GM19099 (cell line): ENCODE data around the gene RNU5D-1.

Experiments used
- POLR2A ChIP-seq: IDR thresholded peaks from 3 replicates; pipeline ENCODE4 v1.6.1; 2011; ENCODE audit warnings: low read depth; ENCODE audit not compliant: insufficient read length; ENCODE audit errors: extremely low read depth

The RNU5D-1 gene

DNA sequence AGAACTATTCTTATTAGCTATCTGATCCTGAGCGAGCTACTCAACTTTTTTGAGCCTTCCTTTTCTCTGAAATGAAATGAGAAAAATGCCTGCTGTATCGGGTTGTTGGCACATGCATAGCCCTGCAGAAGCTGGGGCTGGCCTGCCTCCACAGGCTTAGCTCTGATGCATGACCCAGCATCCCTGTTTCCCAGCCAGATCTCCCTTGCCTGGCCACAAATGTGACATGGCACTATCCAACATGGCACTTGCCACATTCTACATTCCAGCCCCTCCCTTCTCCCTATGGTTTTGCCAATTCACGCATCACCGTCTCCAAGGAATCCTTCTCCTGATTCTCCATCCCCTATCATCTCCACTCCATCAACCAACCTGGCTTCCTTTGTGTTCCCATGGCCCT, 13.8 kb downstream of the RNU5D-1 start:
- no peak for TF ChIP-seq POLR2A

DNA sequence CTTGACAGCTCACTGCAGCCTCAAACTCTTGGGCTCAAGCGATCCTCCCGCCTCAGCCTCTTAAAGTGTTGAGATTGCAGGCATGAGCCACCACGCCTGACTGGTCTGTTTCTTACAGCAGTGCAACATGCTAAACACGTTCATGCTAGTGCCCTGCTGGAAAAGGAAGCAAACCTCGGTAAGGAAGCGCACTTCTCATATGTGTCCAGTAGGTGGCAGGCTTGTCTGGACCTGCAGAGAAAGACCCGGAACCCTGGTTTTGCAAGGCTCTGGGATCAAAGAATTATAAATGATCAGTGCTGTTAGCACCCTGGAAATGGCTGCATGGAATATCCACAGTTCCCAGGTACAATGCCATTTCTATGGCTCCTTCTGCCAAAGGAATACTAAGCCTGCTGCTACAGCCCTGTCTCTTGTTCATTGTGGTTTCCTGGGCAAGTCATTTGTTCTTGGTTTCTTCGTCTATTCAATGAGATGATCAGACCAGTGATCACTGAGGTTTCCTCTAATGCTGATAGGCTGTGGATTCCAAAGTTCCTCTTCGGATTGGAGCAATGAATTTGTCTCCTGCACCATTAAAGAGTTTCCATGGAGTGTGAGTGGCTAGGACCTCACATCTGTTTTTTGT, 15.9 kb downstream of the RNU5D-1 start:
- no peak for TF ChIP-seq POLR2A

DNA sequence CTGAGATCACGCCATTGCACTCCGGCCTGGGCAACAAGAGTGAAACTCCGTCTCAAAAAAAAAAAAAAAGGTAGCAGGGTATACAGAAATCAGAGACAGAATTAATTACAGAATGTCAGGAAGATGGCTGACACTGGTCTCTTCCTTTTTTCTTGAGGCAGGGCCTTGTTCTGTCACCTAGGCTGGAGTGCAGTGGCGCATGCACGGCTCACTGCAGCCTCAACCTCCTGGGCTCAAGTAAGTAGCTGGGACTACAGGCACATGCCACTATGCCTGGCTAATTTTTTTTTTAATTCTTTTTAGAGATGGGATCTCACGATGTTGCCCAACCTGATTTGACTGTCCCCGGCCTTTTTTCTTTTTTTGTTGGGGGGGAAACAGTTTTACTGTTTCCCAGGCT, 16.4 kb downstream of the RNU5D-1 start:
- TF ChIP-seq POLR2A, result no peak

DNA sequence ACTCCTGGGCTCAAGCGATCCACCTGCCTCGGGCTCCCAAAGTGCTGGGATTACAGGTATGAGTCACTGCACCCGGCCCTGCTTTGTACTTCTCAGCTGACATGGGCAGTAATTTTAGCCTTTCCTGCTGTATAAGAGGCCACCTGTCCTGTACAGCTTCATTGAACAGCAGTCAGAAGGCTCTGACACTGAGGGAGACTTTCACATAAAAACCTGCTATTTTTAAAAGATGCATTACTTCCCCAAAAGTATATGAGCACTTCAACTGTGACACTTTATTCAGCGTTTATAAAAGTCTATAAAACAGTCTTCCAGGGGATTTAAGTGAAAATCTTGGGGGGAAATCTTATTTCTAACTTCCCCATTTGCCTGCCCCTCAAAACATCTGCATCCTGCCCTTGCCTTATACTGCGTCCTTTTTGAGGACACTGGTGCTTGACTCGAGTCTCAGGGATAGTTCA, 17.6 kb downstream of the RNU5D-1 start:
- no peak for TF ChIP-seq POLR2A

DNA sequence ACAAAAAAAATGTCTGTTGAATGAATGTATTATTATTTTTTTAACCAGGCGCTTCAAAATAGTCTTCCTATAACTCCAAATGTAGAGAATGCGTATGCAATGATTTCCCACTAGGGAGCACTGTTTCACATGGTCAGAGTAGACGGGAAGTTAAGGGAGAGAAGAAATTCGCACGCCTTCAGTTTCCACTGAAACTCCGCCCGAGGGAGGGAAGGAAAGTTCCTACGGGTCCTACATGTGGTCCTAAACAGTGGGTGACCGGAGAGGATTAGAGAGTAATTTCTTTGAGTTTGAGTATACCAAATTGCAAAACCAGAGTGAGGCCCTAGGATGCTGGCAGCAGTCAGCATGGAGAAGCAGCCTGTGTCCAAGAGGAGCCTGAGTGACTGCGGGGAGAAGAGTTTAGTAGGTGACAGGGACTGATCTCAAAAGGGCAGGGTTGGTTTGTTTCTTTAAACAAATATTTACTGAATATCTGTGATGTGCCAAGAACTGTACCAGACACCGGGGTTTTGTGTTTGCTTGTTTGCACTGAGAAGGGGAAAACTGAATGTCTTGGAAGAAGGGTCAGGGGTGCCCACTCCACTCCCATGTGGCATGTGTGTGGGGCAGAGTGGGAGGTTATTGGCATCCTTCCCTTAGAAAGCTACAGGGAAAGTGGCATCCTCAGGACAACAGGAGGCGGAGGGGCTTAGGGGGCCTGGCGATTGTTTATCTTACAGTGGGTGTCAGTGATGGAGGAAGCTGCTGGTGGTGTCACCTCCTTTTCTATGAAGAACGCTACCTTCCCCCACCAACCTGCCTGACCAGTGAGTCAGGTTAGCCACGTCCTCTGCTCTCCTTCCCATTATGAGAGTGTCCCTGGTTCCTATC, 22.8 kb downstream of the RNU5D-1 start:
- no peak for TF ChIP-seq POLR2A

DNA sequence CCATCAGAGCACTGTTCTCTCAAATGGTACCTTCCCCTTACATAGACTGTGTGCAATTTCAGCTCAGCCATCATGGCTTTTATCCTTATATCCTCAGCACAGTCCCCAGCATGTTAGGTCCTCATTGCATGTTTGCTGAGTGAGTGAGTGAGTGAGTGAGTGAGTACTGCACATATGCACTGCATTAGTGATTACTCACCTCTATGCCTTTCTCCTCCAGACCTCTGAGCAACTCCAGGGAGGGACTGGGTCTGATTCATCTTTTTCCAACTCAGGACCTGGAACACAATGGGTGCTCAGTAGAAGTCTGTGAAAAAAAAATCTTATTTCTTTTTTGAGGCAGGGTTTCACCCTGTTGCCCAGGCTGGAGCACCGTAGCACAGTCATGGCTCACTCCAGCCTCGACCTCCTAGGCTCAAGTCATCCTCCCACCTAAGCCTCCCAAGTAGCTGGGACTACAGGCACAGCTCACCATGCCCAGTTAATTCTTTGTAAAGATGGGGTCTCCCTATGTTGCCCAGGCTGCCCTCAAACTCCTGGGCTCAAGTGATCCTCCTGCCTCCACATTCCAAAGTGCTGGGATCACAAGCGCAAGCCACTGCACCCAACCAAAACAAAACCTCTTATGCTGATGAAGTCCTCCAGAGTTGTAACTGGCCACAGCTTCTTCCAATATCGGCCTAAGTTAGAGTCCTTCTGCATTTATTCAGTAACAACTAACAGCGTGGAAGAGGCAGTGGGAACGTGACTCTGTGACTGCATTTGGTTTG, 23.7 kb downstream of the RNU5D-1 start:
- no peak for TF ChIP-seq POLR2A

DNA sequence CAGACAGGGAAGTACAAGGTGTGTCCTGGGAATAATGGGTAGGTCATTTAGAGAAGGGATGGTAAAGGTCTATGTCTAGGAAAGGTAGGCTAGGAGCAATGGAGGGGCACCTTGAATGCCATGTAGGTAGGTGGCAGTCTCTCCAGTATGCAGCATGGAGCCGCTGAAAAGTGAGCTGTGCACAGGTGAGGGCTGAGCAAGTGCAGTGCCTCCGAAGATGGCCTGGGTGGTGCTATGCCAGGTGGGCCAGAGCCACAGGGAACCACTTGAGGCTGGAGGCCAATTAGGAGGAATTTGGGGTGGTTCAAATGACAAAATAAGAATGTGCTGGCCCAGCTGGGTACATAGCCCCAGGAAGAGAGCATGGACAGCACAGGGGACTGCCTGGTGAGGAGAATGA, 25.0 kb downstream of the RNU5D-1 start:
- TF ChIP-seq POLR2A, result no peak

DNA sequence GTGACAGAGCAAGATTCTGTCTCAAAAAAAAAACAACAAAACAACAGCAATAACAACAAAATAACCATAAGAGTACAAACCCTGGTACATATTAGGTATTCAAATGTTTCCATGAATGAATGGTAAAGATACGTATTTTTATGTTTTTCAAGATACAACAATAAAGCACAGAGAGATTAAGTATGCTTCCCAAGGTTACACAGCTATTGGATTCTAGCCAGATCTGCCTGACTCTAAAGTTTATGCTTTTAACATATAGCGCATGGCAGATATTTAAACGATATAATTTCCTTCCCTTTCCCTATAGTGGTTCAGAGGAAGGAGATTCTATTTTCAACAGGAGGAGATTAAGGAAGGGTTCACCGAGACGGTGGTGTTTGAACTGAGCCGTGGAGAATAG, 25.5 kb downstream of the RNU5D-1 start:
- TF ChIP-seq POLR2A, result no peak

DNA sequence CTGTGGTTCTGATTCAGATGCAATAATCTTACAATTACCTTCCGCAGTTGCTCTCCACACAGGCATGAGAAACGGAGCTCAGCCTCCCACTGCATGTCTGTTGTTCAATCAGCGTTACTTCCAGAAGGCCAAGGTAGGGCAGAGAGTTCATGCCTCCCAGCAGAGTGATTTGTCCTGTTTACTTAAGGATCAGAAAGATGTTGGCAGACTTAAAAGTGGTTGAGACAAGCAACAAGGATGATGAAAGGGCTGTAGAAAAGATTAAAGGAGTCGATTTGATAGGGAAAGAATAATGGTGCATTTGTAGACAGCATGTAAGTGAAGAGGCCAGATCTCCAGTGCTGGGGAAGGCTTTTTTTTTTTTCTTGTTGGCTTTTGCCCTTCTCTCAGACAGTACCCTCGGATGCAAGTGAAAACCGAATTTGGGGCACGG, 29.8 kb downstream of the RNU5D-1 start:
- no peak for TF ChIP-seq POLR2A

DNA sequence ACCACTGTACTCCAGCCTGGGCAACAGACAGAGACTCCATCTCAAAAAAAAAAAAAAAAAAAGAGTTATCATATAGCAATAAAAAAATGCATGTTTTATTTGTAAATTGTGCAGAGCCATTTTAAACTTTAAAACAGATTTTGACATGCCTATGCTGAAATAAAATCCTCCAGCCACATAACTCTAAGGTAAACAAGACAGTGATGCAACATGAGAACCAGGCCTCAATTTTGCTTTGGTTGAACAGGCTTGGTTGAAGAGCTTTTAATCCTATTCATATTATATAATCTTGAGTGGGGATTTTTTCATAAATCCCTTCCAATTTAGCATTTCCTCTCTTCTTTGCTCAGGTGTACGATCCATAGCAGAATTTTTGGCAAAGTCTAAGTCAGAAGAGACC, 30.4 kb downstream of the RNU5D-1 start:
- TF ChIP-seq POLR2A, result no peak

DNA sequence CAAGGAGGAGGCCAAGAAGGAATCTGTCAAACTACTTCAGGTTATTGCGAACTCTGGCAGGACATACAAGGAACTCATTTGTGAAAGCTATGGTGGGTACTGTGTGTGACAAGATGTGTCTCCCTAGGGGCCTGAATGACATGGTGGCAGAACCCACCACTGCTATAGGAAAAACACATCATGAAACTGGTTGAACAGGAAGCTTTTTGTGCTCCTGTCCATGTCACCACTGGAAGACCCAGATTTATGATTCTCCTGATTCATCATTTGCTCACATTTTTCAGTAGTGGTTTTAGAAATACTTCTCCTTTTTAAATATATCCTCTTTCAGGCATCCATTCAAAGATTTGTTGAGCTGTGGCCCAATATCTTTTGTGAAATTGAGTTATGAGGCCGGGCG, 32.8 kb downstream of the RNU5D-1 start:
- no peak for TF ChIP-seq POLR2A

DNA sequence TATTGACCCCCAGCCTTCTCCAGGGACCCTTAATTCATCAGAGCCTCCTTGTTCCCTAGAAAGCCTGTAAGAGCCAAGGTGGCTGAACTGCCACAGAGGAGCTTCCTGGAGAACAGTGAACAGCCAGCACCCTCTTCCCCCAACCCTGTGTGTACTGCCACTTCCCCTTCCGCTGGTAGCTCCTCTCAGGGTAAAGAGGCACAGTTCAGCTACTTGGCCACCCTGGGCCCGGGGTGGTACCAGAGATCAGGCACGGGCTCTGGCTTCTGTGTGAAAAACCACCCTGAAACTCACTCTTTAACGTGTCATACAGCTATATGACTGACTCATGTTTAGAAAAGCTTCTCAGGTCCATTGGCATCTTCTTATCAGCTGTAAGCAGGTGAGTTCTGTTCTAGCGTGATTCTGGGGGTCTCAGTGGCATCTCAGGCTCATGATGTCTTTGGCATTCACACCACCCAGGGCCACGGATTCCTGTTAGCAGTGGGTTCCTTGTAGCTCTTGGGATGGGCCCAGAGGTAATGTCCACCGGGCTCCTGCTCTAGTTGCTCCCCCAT, 34.1 kb downstream of the RNU5D-1 start:
- TF ChIP-seq POLR2A, result no peak

DNA sequence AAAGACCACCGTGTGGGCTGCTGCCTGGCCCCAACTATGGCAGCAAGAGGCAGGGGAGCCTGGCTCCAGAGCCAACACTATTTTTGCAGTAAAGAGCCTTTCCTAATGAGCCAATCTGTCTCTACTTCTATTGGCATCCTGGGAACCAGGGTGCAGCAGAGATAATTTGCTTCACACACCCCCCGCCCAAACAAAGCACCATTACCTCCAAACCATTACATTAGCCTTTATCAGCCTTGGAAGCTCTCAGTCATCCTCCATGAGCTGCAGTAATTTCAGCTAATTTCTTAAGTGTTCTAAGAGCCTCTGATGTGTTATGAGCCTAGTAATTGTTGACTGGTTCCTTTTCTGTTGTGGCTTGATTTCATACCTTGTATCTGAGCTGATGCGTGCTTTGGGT, 34.9 kb downstream of the RNU5D-1 start:
- TF ChIP-seq POLR2A, result no peak

DNA sequence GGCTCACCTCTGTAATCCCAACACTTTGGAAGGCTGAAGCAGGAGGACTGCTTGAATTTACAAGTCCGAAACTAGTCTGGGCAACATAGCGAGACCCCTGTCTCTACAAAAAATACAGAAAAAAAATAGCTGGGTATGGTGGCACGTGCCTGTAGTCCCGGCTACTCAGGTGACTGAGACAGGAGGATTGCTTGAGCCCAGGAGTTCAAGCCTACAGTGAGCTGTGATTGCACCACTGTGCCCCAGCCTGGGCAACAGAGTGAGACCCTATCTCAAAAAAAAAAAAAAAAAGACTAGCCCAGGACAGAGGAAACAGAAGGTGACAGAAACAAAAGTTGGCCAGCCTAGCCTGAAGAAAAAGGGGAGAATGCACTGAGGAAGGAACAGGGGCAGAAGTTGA, 35.3 kb downstream of the RNU5D-1 start:
- no peak for TF ChIP-seq POLR2A

DNA sequence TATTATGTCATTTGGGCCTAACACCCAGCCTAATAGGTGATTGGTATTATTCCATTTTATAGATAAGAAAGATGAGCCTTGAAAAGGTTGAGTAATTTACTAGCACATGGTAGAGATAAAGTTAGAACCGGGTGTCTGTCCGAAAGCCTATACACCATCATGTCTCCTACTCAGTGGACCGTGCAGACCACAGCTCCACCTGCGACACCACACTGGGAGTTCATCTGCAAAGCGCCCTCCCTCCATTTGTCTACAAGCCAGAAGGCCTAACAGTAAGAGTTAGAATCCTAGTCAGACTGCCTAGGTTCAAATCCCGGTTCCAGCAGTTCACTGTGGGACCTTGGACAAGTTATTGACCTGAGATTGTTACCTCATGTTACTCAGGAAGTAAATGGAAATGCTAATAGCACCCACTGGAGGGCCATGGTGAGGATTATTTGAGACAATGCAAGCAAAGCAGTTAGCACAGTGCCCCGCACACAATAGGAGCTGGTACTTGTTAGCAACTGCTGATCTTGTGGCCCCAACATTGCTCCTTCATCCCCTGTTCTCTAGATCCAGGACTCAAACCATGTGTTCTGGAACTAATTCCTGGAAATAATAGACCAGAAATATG, 36.0 kb downstream of the RNU5D-1 start:
- no peak for TF ChIP-seq POLR2A

DNA sequence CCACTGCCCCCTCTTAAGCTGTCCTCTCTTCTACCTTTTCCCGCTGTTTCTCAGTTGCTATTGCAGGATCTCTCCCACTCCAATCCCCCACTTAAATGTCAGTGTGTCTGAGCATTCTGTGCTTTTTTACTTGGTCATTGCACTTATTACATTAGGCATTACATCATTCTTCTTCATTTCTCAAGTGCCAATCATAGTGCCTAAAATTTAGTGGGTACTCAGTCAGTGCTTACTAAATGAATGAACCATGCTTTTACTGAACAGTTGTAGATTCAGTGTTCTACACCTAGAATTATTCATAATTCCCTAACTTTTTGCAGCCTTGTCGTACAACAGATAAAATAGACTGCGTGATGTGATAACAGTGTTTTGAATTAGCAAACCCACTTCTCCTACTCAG, 37.1 kb downstream of the RNU5D-1 start:
- TF ChIP-seq POLR2A, result no peak

DNA sequence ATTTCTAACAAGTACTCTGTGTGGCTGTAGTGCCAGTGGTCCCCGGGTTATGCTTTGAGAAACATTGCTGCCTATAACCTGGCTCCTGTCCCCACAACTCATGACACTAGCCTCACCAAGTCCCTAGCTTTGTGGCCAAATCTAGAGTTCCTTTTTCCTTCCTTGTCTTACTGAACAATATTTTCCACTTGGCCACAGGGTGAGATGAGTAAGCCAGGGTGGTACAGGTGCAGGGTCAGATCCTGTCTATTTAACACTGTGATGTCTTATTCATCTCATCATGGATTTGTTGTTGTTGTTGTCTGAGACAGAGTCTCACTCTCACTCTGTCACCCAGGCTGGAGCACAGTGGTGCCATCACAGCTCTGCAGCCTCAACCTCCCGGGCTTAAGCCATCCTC, 37.8 kb downstream of the RNU5D-1 start:
- TF ChIP-seq POLR2A, result no peak
